SK-N-SH treated with all-trans-retinoic acid at 6 μM for 48 hours (cell line): Measurements from ENCODE around the gene CTNNA3.

Source experiments
- ATAC-seq: fragments of 200-7000 bp; cut with Tn5 transposase; 3 replicates; pipeline ENCODE4 v1.9.1; 2020; ENCODE audit warnings: mild to moderate bottlenecking, moderate library complexity
- BACH2 ChIP-seq: fragments of 250-450 bp; sonication (Bioruptor Pico); IDR thresholded peaks from 2 replicates; pipeline ENCODE4 v1.9.0; 2021; ENCODE audit warnings: mild to moderate bottlenecking, borderline replicate concordance
- ESRRG ChIP-seq: fragments of 250-450 bp; sonication (Bioruptor Pico); IDR thresholded peaks from 2 replicates; pipeline ENCODE4 v1.6.1; 2021; ENCODE audit warnings: mild to moderate bottlenecking
- GLIS3 ChIP-seq: fragments of 250-450 bp; sonication (Bioruptor Pico); IDR thresholded peaks from 2 replicates; pipeline ENCODE4 v1.5.0; 2020; ENCODE audit warnings: mild to moderate bottlenecking, moderate library complexity
- OSR1 ChIP-seq: fragments of 250-450 bp; sonication (Bioruptor Pico); IDR thresholded peaks from 2 replicates; pipeline ENCODE4 v1.8.0; 2022; ENCODE audit warnings: moderate library complexity, mild to moderate bottlenecking, inconsistent platforms
- PPARA ChIP-seq: fragments of 250-450 bp; sonication (Bioruptor Pico); IDR thresholded peaks from 2 replicates; pipeline ENCODE4 v1.5.0; 2020; ENCODE audit warnings: mild to moderate bottlenecking, borderline replicate concordance
- RARB ChIP-seq: fragments of 250-450 bp; sonication (Bioruptor Pico); IDR thresholded peaks from 2 replicates; pipeline ENCODE4 v1.8.0; 2021; ENCODE audit warnings: mild to moderate bottlenecking, moderate library complexity
- SNAI2 ChIP-seq: fragments of 250-450 bp; sonication (Bioruptor Pico); IDR thresholded peaks from 2 replicates; pipeline ENCODE4 v1.5.0; 2020; ENCODE audit warnings: mild to moderate bottlenecking, moderate library complexity
- TOX ChIP-seq: fragments of 250-450 bp; sonication (Bioruptor Pico); IDR thresholded peaks from 2 replicates; pipeline ENCODE4 v1.8.0; 2021; ENCODE audit warnings: mild to moderate bottlenecking, moderate library complexity, borderline replicate concordance
- ZC3H10 ChIP-seq: fragments of 250-450 bp; sonication (Bioruptor Pico); IDR thresholded peaks from 2 replicates; pipeline ENCODE4 v1.5.1; 2021; ENCODE audit warnings: mild to moderate bottlenecking, moderate library complexity
- ZFP3 ChIP-seq: fragments of 250-450 bp; sonication (Bioruptor Pico); IDR thresholded peaks from 2 replicates; pipeline ENCODE4 v1.5.0; 2020; ENCODE audit warnings: mild to moderate bottlenecking, moderate library complexity
- ZFP30 ChIP-seq: fragments of 450-650 bp; formaldehyde crosslinking; IDR thresholded peaks from 2 replicates; pipeline ENCODE4 v1.5.0; 2022; ENCODE audit warnings: mild to moderate bottlenecking, moderate library complexity
- ZNF565 ChIP-seq: fragments of 450-650 bp; formaldehyde crosslinking; conservative IDR thresholded peaks from 2 replicates; pipeline ENCODE4 v1.5.0; 2020; ENCODE audit warnings: low read depth, mild to moderate bottlenecking, moderate library complexity
- ZNF8 ChIP-seq: fragments of 450-650 bp; formaldehyde crosslinking; IDR thresholded peaks from 2 replicates; pipeline ENCODE4 v1.5.0; 2020; ENCODE audit warnings: mild to moderate bottlenecking, moderate library complexity
- TF ChIP-seq, protein P1 (sequence below): fragments of 250-450 bp; sonication (Bioruptor Pico); IDR thresholded peaks from 2 replicates; pipeline ENCODE4 v1.8.0; 2021; ENCODE audit warnings: low read depth, mild to moderate bottlenecking, moderate library complexity, borderline replicate concordance
- TF ChIP-seq, protein P2 (sequence below): fragments of 250-450 bp; sonication (Bioruptor Pico); IDR thresholded peaks from 2 replicates; pipeline ENCODE4 v1.5.0; 2020; ENCODE audit warnings: mild to moderate bottlenecking, moderate library complexity
- TF ChIP-seq, protein P3 (sequence below): fragments of 250-450 bp; sonication (Bioruptor Pico); IDR thresholded peaks from 2 replicates; pipeline ENCODE4 v1.5.1; 2020; ENCODE audit warnings: low read depth, mild to moderate bottlenecking, moderate library complexity
- TF ChIP-seq, protein P4 (sequence below): fragments of 250-450 bp; sonication (Bioruptor Pico); IDR thresholded peaks from 2 replicates; pipeline ENCODE4 v1.8.0; 2020; ENCODE audit warnings: mild to moderate bottlenecking, moderate library complexity, borderline replicate concordance

CTNNA3 gene

GRCh38 chr10:66291133-66291532, 1404.9 kb downstream of the CTNNA3 start:
- ATAC-seq, result no peak
- TF ChIP-seq PPARA (CRISPR knock-in tag), result no peak
- no peak for TF ChIP-seq OSR1 (CRISPR knock-in tag)
- no peak for TF ChIP-seq GLIS3 (CRISPR knock-in tag)
- TF ChIP-seq, protein P1, sequence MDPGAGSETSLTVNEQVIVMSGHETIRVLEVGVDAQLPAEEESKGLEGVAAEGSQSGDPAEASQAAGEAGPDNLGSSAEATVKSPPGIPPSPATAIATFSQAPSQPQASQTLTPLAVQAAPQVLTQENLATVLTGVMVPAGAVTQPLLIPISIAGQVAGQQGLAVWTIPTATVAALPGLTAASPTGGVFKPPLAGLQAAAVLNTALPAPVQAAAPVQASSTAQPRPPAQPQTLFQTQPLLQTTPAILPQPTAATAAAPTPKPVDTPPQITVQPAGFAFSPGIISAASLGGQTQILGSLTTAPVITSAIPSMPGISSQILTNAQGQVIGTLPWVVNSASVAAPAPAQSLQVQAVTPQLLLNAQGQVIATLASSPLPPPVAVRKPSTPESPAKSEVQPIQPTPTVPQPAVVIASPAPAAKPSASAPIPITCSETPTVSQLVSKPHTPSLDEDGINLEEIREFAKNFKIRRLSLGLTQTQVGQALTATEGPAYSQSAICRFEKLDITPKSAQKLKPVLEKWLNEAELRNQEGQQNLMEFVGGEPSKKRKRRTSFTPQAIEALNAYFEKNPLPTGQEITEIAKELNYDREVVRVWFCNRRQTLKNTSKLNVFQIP (CRISPR knock-in tag), result no peak
- no peak for TF ChIP-seq BACH2 (CRISPR knock-in tag)
- TF ChIP-seq TOX (CRISPR knock-in tag), result no peak
- no peak for TF ChIP-seq ZFP30 (CRISPR knock-in tag)

- no peak for ATAC-seq
- TF ChIP-seq, protein P1 (CRISPR knock-in tag), result no peak
- TF ChIP-seq PPARA (CRISPR knock-in tag), result no peak
- no peak for TF ChIP-seq OSR1 (CRISPR knock-in tag)
- TF ChIP-seq, protein P2, sequence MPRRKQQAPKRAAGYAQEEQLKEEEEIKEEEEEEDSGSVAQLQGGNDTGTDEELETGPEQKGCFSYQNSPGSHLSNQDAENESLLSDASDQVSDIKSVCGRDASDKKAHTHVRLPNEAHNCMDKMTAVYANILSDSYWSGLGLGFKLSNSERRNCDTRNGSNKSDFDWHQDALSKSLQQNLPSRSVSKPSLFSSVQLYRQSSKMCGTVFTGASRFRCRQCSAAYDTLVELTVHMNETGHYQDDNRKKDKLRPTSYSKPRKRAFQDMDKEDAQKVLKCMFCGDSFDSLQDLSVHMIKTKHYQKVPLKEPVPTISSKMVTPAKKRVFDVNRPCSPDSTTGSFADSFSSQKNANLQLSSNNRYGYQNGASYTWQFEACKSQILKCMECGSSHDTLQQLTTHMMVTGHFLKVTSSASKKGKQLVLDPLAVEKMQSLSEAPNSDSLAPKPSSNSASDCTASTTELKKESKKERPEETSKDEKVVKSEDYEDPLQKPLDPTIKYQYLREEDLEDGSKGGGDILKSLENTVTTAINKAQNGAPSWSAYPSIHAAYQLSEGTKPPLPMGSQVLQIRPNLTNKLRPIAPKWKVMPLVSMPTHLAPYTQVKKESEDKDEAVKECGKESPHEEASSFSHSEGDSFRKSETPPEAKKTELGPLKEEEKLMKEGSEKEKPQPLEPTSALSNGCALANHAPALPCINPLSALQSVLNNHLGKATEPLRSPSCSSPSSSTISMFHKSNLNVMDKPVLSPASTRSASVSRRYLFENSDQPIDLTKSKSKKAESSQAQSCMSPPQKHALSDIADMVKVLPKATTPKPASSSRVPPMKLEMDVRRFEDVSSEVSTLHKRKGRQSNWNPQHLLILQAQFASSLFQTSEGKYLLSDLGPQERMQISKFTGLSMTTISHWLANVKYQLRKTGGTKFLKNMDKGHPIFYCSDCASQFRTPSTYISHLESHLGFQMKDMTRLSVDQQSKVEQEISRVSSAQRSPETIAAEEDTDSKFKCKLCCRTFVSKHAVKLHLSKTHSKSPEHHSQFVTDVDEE (CRISPR knock-in tag), result no peak
- no peak for TF ChIP-seq ZFP3 (CRISPR knock-in tag)
- TF ChIP-seq, protein P3, sequence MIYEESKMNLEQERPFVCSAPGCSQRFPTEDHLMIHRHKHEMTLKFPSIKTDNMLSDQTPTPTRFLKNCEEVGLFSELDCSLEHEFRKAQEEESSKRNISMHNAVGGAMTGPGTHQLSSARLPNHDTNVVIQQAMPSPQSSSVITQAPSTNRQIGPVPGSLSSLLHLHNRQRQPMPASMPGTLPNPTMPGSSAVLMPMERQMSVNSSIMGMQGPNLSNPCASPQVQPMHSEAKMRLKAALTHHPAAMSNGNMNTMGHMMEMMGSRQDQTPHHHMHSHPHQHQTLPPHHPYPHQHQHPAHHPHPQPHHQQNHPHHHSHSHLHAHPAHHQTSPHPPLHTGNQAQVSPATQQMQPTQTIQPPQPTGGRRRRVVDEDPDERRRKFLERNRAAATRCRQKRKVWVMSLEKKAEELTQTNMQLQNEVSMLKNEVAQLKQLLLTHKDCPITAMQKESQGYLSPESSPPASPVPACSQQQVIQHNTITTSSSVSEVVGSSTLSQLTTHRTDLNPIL (CRISPR knock-in tag), result no peak
- TF ChIP-seq ZNF565 (CRISPR knock-in tag), result no peak
- TF ChIP-seq BACH2 (CRISPR knock-in tag), result no peak
- TF ChIP-seq, protein P4, sequence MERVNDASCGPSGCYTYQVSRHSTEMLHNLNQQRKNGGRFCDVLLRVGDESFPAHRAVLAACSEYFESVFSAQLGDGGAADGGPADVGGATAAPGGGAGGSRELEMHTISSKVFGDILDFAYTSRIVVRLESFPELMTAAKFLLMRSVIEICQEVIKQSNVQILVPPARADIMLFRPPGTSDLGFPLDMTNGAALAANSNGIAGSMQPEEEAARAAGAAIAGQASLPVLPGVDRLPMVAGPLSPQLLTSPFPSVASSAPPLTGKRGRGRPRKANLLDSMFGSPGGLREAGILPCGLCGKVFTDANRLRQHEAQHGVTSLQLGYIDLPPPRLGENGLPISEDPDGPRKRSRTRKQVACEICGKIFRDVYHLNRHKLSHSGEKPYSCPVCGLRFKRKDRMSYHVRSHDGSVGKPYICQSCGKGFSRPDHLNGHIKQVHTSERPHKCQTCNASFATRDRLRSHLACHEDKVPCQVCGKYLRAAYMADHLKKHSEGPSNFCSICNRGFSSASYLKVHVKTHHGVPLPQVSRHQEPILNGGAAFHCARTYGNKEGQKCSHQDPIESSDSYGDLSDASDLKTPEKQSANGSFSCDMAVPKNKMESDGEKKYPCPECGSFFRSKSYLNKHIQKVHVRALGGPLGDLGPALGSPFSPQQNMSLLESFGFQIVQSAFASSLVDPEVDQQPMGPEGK (CRISPR knock-in tag), result no peak
- TF ChIP-seq ZC3H10 (CRISPR knock-in tag), result no peak
- TF ChIP-seq SNAI2 (CRISPR knock-in tag), result no peak
- TF ChIP-seq ZNF8 (CRISPR knock-in tag), result no peak
- no peak for TF ChIP-seq GLIS3 (CRISPR knock-in tag)
- TF ChIP-seq ESRRG, result no peak
These were observed 1411.4 kb downstream of the CTNNA3 start for GRCh38 chr10:66284621-66285020.

- TF ChIP-seq ZFP30 (CRISPR knock-in tag) (no peak), ZFP3 (CRISPR knock-in tag) (no peak)
- ATAC-seq, result no peak
These were observed 1412.0 kb downstream of the CTNNA3 start for GRCh38 chr10:66283874-66284464.

DNA sequence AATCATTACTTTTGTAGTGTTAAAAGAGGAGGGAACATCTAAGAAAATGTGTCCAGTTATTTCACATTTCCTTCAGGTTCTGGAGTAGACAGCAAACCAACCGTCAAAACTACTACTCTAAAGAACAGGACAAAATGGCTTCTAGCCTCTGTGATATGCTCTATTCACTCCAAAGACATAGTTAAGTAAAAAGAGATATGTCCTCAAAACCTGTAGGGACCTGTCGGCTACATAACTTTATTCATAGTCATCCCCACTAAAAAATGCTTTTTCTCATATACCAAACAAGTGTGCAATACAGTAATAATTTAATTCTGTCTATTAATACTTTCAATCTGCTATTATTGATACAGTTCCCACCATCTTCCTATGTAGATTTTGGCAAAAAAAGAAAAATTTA, 1412.9 kb downstream of the CTNNA3 start:
- ATAC-seq, result no peak
- no peak for TF ChIP-seq RARB (CRISPR knock-in tag)
- TF ChIP-seq ZFP30 (CRISPR knock-in tag), result no peak
- TF ChIP-seq ZNF565 (CRISPR knock-in tag), result no peak
- TF ChIP-seq OSR1 (CRISPR knock-in tag), result no peak
- TF ChIP-seq, protein P3 (CRISPR knock-in tag), result no peak
- no peak for TF ChIP-seq TOX (CRISPR knock-in tag)
- no peak for TF ChIP-seq ESRRG
